ENCODE results near the gene PLCH1. TPM values are rescaled to one million over a fixed set of nuclear protein-coding genes. Genes with fewer than 3 reads are reported as not detected.

PLCH1 gene
- total and polyA plus RNA-seq, 2 experiments from 2014 or later = 8.1 to 25.3 TPM

- no peak for TF ChIP-seq ZNF462 (CRISPR knock-in tag; IDR thresholded peaks at IDR 0.05)
- no peak for TF ChIP-seq ETS1 (IDR thresholded peaks at IDR 0.05)
- TF ChIP-seq EZH2 (IDR thresholded peaks at IDR 0.05; ENCODE audit: low read depth, unreplicated experiment) = no peak
Measured at GRCh38 chr3:155520463-155520862, 224.4 kb downstream of the PLCH1 start (continued).

GRCh38 chr3:155519078-155519477 lies 225.8 kb downstream of the PLCH1 start:
- no peak overlapping the region for H3K27ac ChIP-seq (ENCODE audit: low read depth)
- Mint-ChIP-seq H3K9me3 (no peaks in the 10 kb centered on the region; the same call in 2 of the 3 replicates), H3K36me3 (ENCODE audit: low read depth) (peaks cover 21% of the 10 kb centered on the region)
- TF ChIP-seq CREB1 (CRISPR knock-in tag; IDR thresholded peaks at IDR 0.05; ENCODE audit: low read depth) = no peak
- no peak for TF ChIP-seq EZH2 (IDR thresholded peaks at IDR 0.05; ENCODE audit: low read depth, unreplicated experiment)
- TF ChIP-seq ZNF331 (CRISPR knock-in tag; IDR thresholded peaks at IDR 0.05; ENCODE audit: low read depth) = no peak
- no peak for TF ChIP-seq EZH2phosphoT487 (IDR thresholded peaks at IDR 0.05; ENCODE audit: unreplicated experiment)
- TF ChIP-seq JUNB (IDR thresholded peaks at IDR 0.05; ENCODE audit: unreplicated experiment) = no peak
- no peak for TF ChIP-seq NANOG (IDR thresholded peaks at IDR 0.05; ENCODE audit: borderline replicate concordance)
- TF ChIP-seq STAT1 (IDR thresholded peaks at IDR 0.05; ENCODE audit: unreplicated experiment) = no peak
- TF ChIP-seq CTCF (conservative IDR thresholded peaks at IDR 0.05; ENCODE audit: low read depth in 2 of 2) = no peak
- TF ChIP-seq POLR2AphosphoS5 (IDR thresholded peaks at IDR 0.05; ENCODE audit: low read depth) = no peak

More at GRCh38 chr3:155519078-155519477, 225.8 kb downstream of the PLCH1 start:
- no peak overlapping the region for H2AFZ ChIP-seq
- H3K4me3 ChIP-seq = no peak overlapping the region
- peaks cover 4% of the 10 kb centered on the region for H3K9me2 ChIP-seq (ENCODE audit: insufficient read depth)
- ATAC-seq (no peak), DNase-seq (ENCODE audit: low spot score) (no peak)
- H3K79me2 ChIP-seq (replicated peaks; ENCODE audit: insufficient read depth) = no peaks in the 10 kb centered on the region
- no peak overlapping the region for H3K4me2 ChIP-seq
- no peaks in the 10 kb centered on the region for H3K27me3 ChIP-seq (ENCODE audit: insufficient read depth)
- H4K20me1 ChIP-seq (replicated peaks; ENCODE audit: insufficient read depth) = no peaks in the 10 kb centered on the region
- peaks cover 11% of the 10 kb centered on the region for H3K4me1 Mint-ChIP-seq
- H3K4me1 ChIP-seq (ENCODE audit: insufficient read depth) = no peaks in the 10 kb centered on the region; the same call in 1 of the 2 replicates
- no peaks in the 10 kb centered on the region for H3F3A ChIP-seq (replicated peaks; ENCODE audit: low read depth)
- H3K4me3 Mint-ChIP-seq = no peak overlapping the region
- 0 out of 2 replicates have a peak, but pooled peaks cover 6% of the 10 kb centered on the region for H3K36me3 ChIP-seq (ENCODE audit: insufficient read depth)
- no peak overlapping the region for H3K27ac Mint-ChIP-seq
- H3K27me3 Mint-ChIP-seq (ENCODE audit: insufficient read depth, low read depth, poor library complexity) = no peaks in the 10 kb centered on the region
